GM19455 (cell line): ENCODE measurements around the gene NOG.

Source experiments
- ATAC-seq: cut with Tn5 transposase; IDR thresholded peaks from one replicate; pipeline ENCODE4 v1.9.1; 2021; ENCODE audit not compliant: unreplicated experiment

The NOG gene

DNA sequence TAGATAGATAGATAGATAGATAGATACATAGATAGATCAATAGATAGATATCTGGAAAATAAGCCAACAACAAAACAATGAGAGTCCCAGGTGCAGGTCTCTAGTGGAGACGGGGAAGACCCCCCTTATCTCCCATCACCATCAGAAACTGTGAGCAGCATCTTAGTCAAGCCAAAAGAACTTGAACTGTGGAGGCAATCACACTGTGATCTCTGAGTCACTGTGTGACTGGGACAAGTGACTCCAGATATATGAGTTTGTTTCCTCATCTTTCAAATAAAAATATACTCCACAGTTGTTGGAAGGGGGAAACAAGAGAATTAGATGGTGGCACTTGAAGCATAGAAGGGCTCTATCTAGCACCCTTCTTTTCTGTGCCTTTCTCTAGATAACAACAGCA is 42.1 kb downstream of the NOG start:
- no peak for ATAC-seq

DNA sequence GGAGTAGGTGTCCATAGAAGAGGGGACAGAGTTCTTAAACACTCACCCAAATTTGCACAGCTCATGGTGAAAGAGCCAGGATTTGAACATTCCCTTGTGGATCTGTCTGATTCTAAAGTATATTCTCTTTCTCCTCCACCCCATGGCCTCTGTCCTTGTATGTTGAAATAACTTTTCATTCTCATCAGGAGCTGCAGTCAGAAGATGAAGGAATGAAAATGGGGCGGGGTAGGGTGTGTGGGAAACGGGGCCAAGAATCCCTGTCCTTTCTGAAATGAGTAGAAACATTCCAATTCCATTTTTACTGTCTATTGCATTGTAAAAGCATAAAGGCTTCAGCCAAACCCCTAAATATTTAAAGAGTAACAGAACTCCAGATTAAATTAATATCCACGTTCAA is 42.8 kb downstream of the NOG start:
- no peak for ATAC-seq

DNA sequence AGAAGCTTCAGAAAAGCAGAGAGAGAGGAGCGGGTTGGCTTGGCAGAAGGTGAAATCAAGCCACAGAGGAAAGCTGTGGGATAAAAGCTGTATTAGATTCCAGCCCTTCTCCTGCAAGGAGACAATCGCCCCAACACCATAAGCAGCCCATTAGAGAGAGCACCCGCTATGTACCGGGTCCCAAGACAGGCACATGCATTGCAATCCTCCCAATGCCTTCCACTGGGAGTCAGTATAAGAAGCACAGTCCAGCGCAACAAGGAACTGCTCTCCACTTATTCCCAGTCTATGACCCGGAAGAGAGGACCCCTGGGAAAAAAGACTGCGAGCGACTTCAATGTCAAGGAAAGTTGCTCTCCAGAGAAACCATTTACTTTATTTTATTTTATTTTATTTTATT is 43.8 kb downstream of the NOG start:
- ATAC-seq = no peak

DNA sequence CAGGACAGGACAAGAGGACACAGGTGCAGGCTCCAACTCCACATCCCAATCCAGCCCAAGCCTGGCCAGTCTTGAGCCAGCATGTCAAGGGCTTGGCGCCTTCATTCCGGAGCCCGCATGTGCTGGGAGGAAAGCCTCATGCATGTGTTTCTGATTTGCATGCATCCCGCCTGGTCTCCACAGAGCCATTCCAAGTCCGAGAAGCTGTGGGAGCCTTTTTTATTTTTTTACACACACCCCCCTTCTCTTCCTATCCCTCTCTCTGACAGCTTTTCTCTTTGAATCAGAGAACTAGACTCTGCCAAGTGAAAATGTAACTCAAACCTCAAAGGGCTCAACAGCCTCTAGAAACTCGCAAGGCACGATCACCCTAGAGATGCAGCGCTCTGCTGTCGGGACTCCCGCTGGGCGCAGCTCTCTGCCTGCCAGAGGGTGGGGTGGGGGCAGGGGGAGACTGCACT is 45.1 kb downstream of the NOG start:
- ATAC-seq = no peak

DNA sequence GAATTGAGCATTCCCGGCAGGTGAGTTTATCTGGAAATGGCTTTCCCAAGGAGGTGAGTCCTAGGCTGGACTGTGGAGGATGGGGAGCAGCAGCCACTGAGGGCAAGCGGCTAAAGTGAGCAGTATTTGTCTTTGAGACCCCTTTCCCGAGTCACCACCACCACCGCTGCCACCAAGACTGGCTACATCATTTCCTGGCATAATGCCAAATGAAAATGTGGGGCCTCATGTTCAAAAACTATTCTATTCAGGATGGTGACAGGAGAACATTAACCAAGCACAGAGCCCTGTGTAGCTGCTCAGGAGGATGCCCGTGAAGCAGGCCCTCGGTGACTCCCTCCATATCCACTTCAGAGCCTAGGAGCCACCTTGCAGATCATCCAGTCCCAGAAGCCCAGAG is 46.0 kb downstream of the NOG start:
- no peak for ATAC-seq

DNA sequence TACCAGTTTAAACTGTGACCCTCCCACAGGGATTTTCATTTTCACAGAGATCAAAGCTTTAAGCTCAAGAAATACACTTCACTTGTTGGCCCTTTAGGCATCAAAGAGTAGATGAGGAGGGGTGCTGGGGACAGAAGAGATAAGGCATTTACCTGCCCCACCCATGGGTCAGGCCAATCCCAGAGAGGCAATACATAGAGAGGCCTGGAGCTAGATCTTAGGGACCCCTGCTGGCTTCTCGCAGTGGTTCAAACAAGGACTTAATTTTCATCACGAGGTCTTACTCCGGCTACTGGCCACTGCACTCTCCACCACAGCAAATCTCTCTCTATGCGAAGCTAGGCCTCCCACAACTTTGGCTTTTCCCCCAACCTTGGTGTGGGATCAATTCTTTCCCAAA is 46.6 kb downstream of the NOG start:
- no peak for ATAC-seq

DNA sequence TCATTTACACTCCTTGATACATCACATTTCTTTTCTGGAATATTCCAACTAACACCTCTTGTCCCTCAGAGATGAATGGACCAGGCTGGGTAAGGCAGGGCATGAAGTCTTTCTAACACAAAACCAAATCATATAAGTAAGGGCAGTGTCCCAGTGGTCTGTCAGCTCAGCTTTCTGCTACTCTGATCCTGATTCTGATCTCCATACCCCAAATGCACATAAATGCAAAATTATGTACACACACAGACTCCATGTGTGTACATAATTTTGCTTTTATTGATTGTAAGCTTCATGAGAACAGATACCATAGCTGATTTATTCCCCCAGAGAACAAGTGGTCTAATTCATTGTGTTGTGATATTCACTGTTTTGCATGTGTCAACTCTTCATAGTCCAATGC is 47.9 kb downstream of the NOG start:
- no peak for ATAC-seq

DNA sequence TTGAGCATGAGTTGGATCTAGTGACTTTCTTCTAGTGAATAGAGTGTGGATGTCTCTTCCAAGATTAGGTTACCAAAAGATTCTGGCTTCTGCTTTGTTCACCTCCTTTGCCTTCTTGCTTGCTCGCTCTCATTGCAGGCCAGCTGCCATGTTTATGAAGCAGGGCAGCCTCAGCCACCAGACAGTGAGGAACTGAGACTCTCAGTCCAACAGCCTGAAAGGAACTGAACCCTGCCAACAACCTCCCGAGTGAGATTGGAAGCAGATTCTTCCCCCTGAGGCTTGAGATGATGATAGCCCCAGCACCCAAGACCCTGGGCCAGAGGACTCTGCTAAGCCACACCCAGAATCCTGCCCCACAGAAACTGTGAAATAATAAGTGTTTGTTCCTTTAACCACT is 48.4 kb downstream of the NOG start:
- no peak for ATAC-seq

DNA sequence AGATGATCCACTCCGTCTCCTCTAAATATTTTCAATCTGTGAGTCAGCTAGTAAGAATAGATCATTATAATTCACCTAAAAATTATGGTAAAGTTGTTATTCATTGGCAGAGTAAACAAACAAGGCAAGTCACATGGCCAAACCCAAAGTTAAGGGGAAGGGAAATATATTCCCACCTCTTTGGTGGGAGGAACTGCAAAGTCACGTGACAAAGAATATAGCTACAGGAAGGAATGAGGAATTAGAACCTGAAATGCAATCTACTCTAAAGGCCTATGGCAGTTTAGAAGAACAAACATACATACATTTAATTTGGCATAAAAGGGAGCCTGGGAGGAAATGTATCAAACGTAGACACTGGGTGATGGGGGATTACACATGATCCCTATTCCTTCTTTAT is 48.9 kb downstream of the NOG start:
- no peak for ATAC-seq
